Measurements from ENCODE around the gene NCOA6.

GRCh38 chr20:34703424-34704176 lies 121.9 kb downstream of the NCOA6 start:
- TF ChIP-seq CTCF (conservative IDR thresholded peaks at IDR 0.05) (no peak), EZH2 (IDR thresholded peaks at IDR 0.05; ENCODE audit: low read depth) (no peak)

Data from PC-9 (cell line).